ENCODE results near the gene MTHFD1L. TPM values are rescaled to one million over a fixed set of nuclear protein-coding genes. Genes with fewer than 3 reads are reported as not detected.

The MTHFD1L gene
- total and polyA plus RNA-seq, 2 of the 8 experiments (the other 6 are each of a cell fraction or from before 2014, with no cell fraction given), result 29.2 to 105 TPM

DNA sequence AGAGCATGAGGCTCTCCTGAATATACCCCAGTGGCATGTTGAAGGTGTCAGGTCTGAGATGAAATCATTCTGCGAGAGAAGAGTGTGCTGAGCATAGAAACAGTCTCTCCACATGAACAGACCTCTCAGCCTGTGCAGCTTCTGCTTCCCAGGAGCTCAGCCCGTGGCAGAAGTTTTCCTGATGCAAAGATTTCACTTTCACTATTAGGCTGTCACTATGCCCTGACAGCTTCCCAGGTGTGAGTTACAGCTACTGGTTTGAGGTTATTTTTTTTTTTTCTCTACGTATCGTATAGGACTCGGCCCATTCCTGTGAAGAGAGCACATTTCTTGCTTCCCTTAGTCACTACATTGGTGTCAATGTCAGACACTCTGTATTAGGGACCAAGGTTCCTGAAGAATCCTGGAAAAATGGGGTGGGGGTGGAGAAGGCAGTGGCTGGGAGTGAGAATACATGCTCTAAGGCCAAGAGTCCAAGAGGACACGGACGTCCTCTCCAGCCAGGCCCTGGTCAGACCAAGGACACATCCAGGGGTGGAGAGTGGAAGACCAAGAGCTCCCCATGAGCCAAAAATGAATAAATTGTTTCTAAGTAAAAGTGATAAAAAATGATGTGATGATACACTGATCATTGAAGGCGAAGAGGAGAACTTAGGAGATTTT, 253.1 kb downstream of the MTHFD1L start (continued):
- TF ChIP-seq RBBP5 (IDR thresholded peaks at IDR 0.05; ENCODE audit: borderline replicate concordance, low read depth, low read length) (no peak), HDAC2 (IDR thresholded peaks at IDR 0.05; ENCODE audit: borderline replicate concordance in 1 of 2, low read depth in 2 of 2, low read length in 2 of 2) (no peak), JUN (IDR thresholded peaks at IDR 0.05; ENCODE audit: low read depth, low read length) (no peak), RXRA (IDR thresholded peaks at IDR 0.05; ENCODE audit: insufficient read depth, low read depth, low read length) (no peak), BACH1 (IDR thresholded peaks at IDR 0.05; ENCODE audit: low read length) (no peak), TAF7 (optimal IDR thresholded peaks at IDR 0.05; ENCODE audit: borderline replicate concordance, low read depth, low read length) (no peak)
- TF ChIP-seq, protein P1, sequence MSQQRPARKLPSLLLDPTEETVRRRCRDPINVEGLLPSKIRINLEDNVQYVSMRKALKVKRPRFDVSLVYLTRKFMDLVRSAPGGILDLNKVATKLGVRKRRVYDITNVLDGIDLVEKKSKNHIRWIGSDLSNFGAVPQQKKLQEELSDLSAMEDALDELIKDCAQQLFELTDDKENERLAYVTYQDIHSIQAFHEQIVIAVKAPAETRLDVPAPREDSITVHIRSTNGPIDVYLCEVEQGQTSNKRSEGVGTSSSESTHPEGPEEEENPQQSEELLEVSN (IDR thresholded peaks at IDR 0.05), result no peak

Data from H1 (cell line).